CD14-positive monocyte (primary cell): ENCODE data around the gene CD177. TPM values are rescaled to one million over a fixed set of nuclear protein-coding genes. Genes with fewer than 3 reads are reported as not detected.
"Not testable (repeated sequence)": the region's sequence is repeated elsewhere in the genome, so short reads cannot be mapped to it uniquely, and the experiment has no call there.

ENCODE experiments used
- DNase-seq, 3 donors: peaks; one replicate each; pipeline ENCODE4 v3.0.0-alpha.2; 2011 to 2022
- H2AFZ ChIP-seq: 2 replicates; pipeline ENCODE4 v1.6.0; 2012; ENCODE audit warnings: mild to moderate bottlenecking, low read depth, low read length, inconsistent platforms; ENCODE audit not compliant: insufficient read depth, poor library complexity, severe bottlenecking
- H3K27ac ChIP-seq, 2 donors: 1 replicate in 1 of 2; 2 replicates in 1 of 2; pipeline ENCODE4 v1.5.1; 2012 to 2013; ENCODE audit warnings: low read length in 2 of 2, control low read depth in 1 of 2, inconsistent platforms in 1 of 2, low read depth in 1 of 2, mild to moderate bottlenecking in 1 of 2
- H3K27me3 ChIP-seq, 2 donors: one replicate each; pipeline versions ENCODE4 v1.6.0 to v1.6.1; 2011 to 2013; ENCODE audit warnings: low read length in 2 of 2; ENCODE audit not compliant: control insufficient read depth in 2 of 2, insufficient read depth in 2 of 2
- H3K36me3 ChIP-seq, 2 donors: replicated peaks in 1 of 2; 1 replicate in 1 of 2; 2 replicates in 1 of 2; pipeline versions ENCODE4 v1.5.1 to v1.6.1; 2012 to 2013; ENCODE audit warnings: low read length in 2 of 2, control low read depth in 1 of 2, inconsistent platforms in 1 of 2, mild to moderate bottlenecking in 1 of 2; ENCODE audit not compliant: insufficient read depth in 2 of 2, control insufficient read depth in 1 of 2
- H3K4me1 ChIP-seq, 2 donors: 1 replicate in 1 of 2; 2 replicates in 1 of 2; pipeline versions ENCODE4 v1.5.1 to v1.6.1; 2012 to 2013; ENCODE audit warnings: low read length in 2 of 2, control low read depth in 1 of 2, inconsistent platforms in 1 of 2, mild to moderate bottlenecking in 1 of 2, moderate library complexity in 1 of 2; ENCODE audit not compliant: insufficient read depth in 2 of 2, control insufficient read depth in 1 of 2
- H3K4me2 ChIP-seq: replicated peaks from 2 replicates; pipeline ENCODE3; 2012; ENCODE audit warnings: low read length, moderate library complexity, mild to moderate bottlenecking; ENCODE audit not compliant: poor library complexity, severe bottlenecking; ENCODE audit errors: extremely low read depth
- H3K4me3 ChIP-seq, 3 experiments: fragments of 200-600 bp in 1 of 3; sonication (generic) in 1 of 3; replicated peaks in 1 of 3; 1 replicate in 2 of 3; 2 replicates in 1 of 3; pipeline ENCODE4 v1.5.1; 2011 to 2013; ENCODE audit warnings: low read length in 3 of 3, mild to moderate bottlenecking in 3 of 3, control low read depth in 2 of 3, low read depth in 2 of 3, inconsistent platforms in 1 of 3, moderate library complexity in 1 of 3
- H3K79me2 ChIP-seq: 2 replicates; pipeline ENCODE4 v1.6.0; 2012; ENCODE audit warnings: mild to moderate bottlenecking, control low read depth, inconsistent platforms, low read length, moderate library complexity; ENCODE audit not compliant: insufficient read depth
- H3K9ac ChIP-seq: 2 replicates; pipeline ENCODE4 v1.6.0; 2017; ENCODE audit warnings: low read length, mild to moderate bottlenecking; ENCODE audit not compliant: insufficient read depth, poor library complexity, severe bottlenecking
- H3K9me3 ChIP-seq, 2 donors: replicated peaks in 1 of 2; 1 replicate in 1 of 2; 2 replicates in 1 of 2; pipeline versions ENCODE4 v1.5.1 to v1.6.1; 2012 to 2013; ENCODE audit warnings: low read length in 2 of 2, control low read depth in 1 of 2; ENCODE audit not compliant: control insufficient read depth in 1 of 2, insufficient read depth in 1 of 2
- H4K20me1 ChIP-seq: 2 replicates; pipeline ENCODE4 v1.6.0; 2012; ENCODE audit warnings: mild to moderate bottlenecking, low read length, control low read depth, moderate library complexity; ENCODE audit not compliant: insufficient read depth
- H3K27ac Mint-ChIP-seq, 7 donors: one replicate each; pipeline ENCODE4 v1.8.0; 2020; ENCODE audit warnings: mild to moderate bottlenecking in 7 of 7, mixed read lengths in 7 of 7, moderate library complexity in 6 of 7, inconsistent platforms in 2 of 7
- H3K27me3 Mint-ChIP-seq, 3 donors: one replicate each; pipeline ENCODE4 v1.8.0; 2021 to 2022; ENCODE audit warnings: low read depth in 3 of 3, mild to moderate bottlenecking in 3 of 3, mixed read lengths in 3 of 3, moderate library complexity in 3 of 3, inconsistent platforms in 1 of 3
- H3K36me3 Mint-ChIP-seq, 2 donors: one replicate each; pipeline ENCODE4 v1.8.0; 2020; ENCODE audit warnings: mixed read lengths in 2 of 2, inconsistent platforms in 1 of 2, mild to moderate bottlenecking in 1 of 2
- H3K4me1 Mint-ChIP-seq: one replicate; pipeline ENCODE4 v1.8.0; 2020; ENCODE audit warnings: mild to moderate bottlenecking, mixed read lengths
- H3K4me3 Mint-ChIP-seq, 2 donors: one replicate each; pipeline ENCODE4 v1.8.0; 2020; ENCODE audit warnings: mild to moderate bottlenecking in 2 of 2, mixed read lengths in 2 of 2, moderate library complexity in 1 of 2
- H3K9me3 Mint-ChIP-seq, 7 donors: one replicate each; pipeline ENCODE4 v1.8.0; 2020 to 2022; ENCODE audit warnings: mixed read lengths in 7 of 7, mild to moderate bottlenecking in 6 of 7, moderate library complexity in 6 of 7, inconsistent platforms in 2 of 7
- WGBS: methylation state at CpG from one replicate; pipeline ENCODE4 v1.1.5; 2013; ENCODE audit warnings: missing lambda C conversion rate; ENCODE audit not compliant: insufficient coverage; 5-methylcytosine and 5-hydroxymethylcytosine counted together
- intact Hi-C, 2 donors: fragments of 100-400 bp; cut with micrococcal nuclease; formaldehyde crosslinking; loops; one replicate each; pipeline versions ENCODE4 v1.15.0 to v1.15.1; 2023
- polyA plus RNA-seq, 3 donors: library from polyadenylated mRNA; depleted of rRNA in 1 of 3; unstranded in 2 of 3; stranded (reverse) in 1 of 3; fragments of 300-500 nt in 2 of 3; fragments of >200 nt in 1 of 3; fragmentation: Illumina TruSeq in 2 of 3; gene quantifications; 1 replicate in 2 of 3; 2 replicates in 1 of 3; pipeline ENCODE4 v1.2.3, GENCODE V29; 2012 to 2021
- TF ChIP-seq, protein P1 (sequence below): fragments of 200-600 bp; IDR thresholded peaks from one replicate; pipeline ENCODE4 v1.8.0; 2022; ENCODE audit warnings: antibody characterized with exemption, mild to moderate bottlenecking

The CD177 gene
- polyA plus RNA-seq, 3 donors, result not detected

GRCh38 chr19:43318796-43319314, 34.6 kb upstream of the CD177 start:
- Histone ChIP-seq H4K20me1 (no peaks in the 10 kb centered on the region), H3K79me2 (no peaks in the 10 kb centered on the region), H3K4me1 (no peaks in the 10 kb centered on the region), H2AFZ (no peak overlapping the region), H3K27me3 (no peaks in the 10 kb centered on the region), H3K27ac (no peak overlapping the region), H3K4me3 (no peak overlapping the region), H3K9ac (no peak overlapping the region), H3K36me3 (no peaks in the 10 kb centered on the region), H3K9me3 (peaks cover 4 to 7% of the 10 kb centered on the region in 2 donors), H3K4me2 (no peak overlapping the region)
- DNase-seq, result no peak
- H3K4me3 Mint-ChIP-seq, result no peak overlapping the region
- TF ChIP-seq, protein P1, sequence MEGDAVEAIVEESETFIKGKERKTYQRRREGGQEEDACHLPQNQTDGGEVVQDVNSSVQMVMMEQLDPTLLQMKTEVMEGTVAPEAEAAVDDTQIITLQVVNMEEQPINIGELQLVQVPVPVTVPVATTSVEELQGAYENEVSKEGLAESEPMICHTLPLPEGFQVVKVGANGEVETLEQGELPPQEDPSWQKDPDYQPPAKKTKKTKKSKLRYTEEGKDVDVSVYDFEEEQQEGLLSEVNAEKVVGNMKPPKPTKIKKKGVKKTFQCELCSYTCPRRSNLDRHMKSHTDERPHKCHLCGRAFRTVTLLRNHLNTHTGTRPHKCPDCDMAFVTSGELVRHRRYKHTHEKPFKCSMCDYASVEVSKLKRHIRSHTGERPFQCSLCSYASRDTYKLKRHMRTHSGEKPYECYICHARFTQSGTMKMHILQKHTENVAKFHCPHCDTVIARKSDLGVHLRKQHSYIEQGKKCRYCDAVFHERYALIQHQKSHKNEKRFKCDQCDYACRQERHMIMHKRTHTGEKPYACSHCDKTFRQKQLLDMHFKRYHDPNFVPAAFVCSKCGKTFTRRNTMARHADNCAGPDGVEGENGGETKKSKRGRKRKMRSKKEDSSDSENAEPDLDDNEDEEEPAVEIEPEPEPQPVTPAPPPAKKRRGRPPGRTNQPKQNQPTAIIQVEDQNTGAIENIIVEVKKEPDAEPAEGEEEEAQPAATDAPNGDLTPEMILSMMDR, result no peak
- peaks cover 4 to 10% (median 4%) of the 10 kb centered on the region in 7 donors for H3K9me3 Mint-ChIP-seq
- no CpG with 5 or more reads among the region's 4 CpGs for WGBS
- intact Hi-C loops, result no loop called here
- H3K27me3 Mint-ChIP-seq, result peaks cover 0 to 2% (median 2%) of the 10 kb centered on the region in 3 donors
- H3K4me1 Mint-ChIP-seq, result peaks cover 1% of the 10 kb centered on the region
- no peaks in the 10 kb centered on the region for H3K36me3 Mint-ChIP-seq
- H3K27ac Mint-ChIP-seq, result no peak overlapping the region

- WGBS, result 73% methylated on average over 1 of the region's 2 CpGs
- no peak for DNase-seq
Measured at GRCh38 chr19:43320546-43320945, 32.9 kb upstream of the CD177 start.

GRCh38 chr19:43326761-43327160, 26.7 kb upstream of the CD177 start:
- DNase-seq, H3K36me3 Mint-ChIP-seq, H3K9me3 Mint-ChIP-seq, H3K9ac ChIP-seq, H3K27ac Mint-ChIP-seq, H2AFZ ChIP-seq, H4K20me1 ChIP-seq, H3K27me3 Mint-ChIP-seq, H3K4me2 ChIP-seq, H3K27me3 ChIP-seq, H3K9me3 ChIP-seq, H3K4me3 ChIP-seq, intact Hi-C loops, H3K4me3 Mint-ChIP-seq, H3K36me3 ChIP-seq, H3K27ac ChIP-seq, H3K79me2 ChIP-seq, H3K4me1 Mint-ChIP-seq: not testable (repeated sequence)
- H3K4me1 ChIP-seq, result peaks cover 4 to 23% of the 10 kb centered on the region in 2 donors
- 100% methylated on average over 3 of the region's 11 CpGs for WGBS

More at GRCh38 chr19:43320546-43320945, 32.9 kb upstream of the CD177 start:
- no peak overlapping the region for H3K27ac Mint-ChIP-seq
- Histone ChIP-seq H3K36me3 (no peaks in the 10 kb centered on the region), H4K20me1 (no peaks in the 10 kb centered on the region), H3K4me1 (no peaks in the 10 kb centered on the region), H3K9me3 (peaks cover 4 to 7% of the 10 kb centered on the region in 2 donors), H3K9ac (no peak overlapping the region), H2AFZ (no peak overlapping the region), H3K4me2 (no peak overlapping the region), H3K27me3 (no peaks in the 10 kb centered on the region), H3K4me3 (no peak overlapping the region), H3K79me2 (no peaks in the 10 kb centered on the region), H3K27ac (no peak overlapping the region)
- intact Hi-C loops, result no loop called here
- no peak overlapping the region for H3K4me3 Mint-ChIP-seq
- peaks cover 3 to 8% (median 4%) of the 10 kb centered on the region in 7 donors for H3K9me3 Mint-ChIP-seq
- H3K36me3 Mint-ChIP-seq, result no peaks in the 10 kb centered on the region
- H3K4me1 Mint-ChIP-seq, result peaks cover 1% of the 10 kb centered on the region
- peaks cover 0 to 2% (median under 1%) of the 10 kb centered on the region in 3 donors for H3K27me3 Mint-ChIP-seq
- TF ChIP-seq, protein P1, result no peak
